H1 (cell line): ENCODE data around the gene COQ5. TPM values are rescaled to one million over a fixed set of nuclear protein-coding genes. Genes with fewer than 3 reads are reported as not detected.
A peak's percentile ranks its signal among the peaks of the same experiment; 100 is the strongest.

Experiments used
- CTCF ChIA-PET: fragments of 300-600 bp; sonication (Branson Sonifier 250); formaldehyde crosslinking; loops from one replicate; lab custom pipeline; 2021; ENCODE audit not compliant: partially characterized antibody; lab: Charles Lee
- POLR2A ChIA-PET: fragments of 300-600 bp; sonication (Branson Sonifier 250); formaldehyde crosslinking; loops from one replicate; lab custom pipeline; 2021; ENCODE audit warnings: inconsistent platforms; ENCODE audit not compliant: partially characterized antibody; lab: Charles Lee
- DNase-seq, 2 experiments: peaks; one replicate each; pipeline versions ENCODE4 v3.0.0 to v3.0.0-alpha.2; 2010 to 2022; ENCODE audit warnings: low spot score in 2 of 2, low read depth in 1 of 2, mixed read lengths in 1 of 2
- FAIRE-seq: peaks from 2 replicates; lab custom pipeline; 2011; peaks lifted over from hg19 to GRCh38; lab: Jason Lieb, UNC
- H2AFZ ChIP-seq: 2 replicates; pipeline ENCODE4 v1.8.1; 2012; ENCODE audit warnings: low read length, inconsistent platforms
- H2AK5ac ChIP-seq: 2 replicates; pipeline ENCODE4 v1.6.1; 2013; ENCODE audit warnings: low read depth, low read length
- H2BK120ac ChIP-seq: replicated peaks from 2 replicates; pipeline ENCODE3; 2013; ENCODE audit warnings: low read depth, low read length, inconsistent platforms
- H2BK12ac ChIP-seq: 2 replicates; pipeline ENCODE4 v1.6.1; 2013; ENCODE audit warnings: low read depth, low read length
- H2BK15ac ChIP-seq: 2 replicates; pipeline ENCODE4 v1.6.1; 2013; ENCODE audit warnings: low read length
- H2BK20ac ChIP-seq: 2 replicates; pipeline ENCODE4 v1.6.1; 2013; ENCODE audit warnings: low read length
- H2BK5ac ChIP-seq: 2 replicates; pipeline ENCODE4 v1.6.1; 2013; ENCODE audit warnings: low read depth, low read length
- H3K14ac ChIP-seq: 2 replicates; pipeline ENCODE4 v1.6.1; 2013; ENCODE audit warnings: inconsistent platforms; ENCODE audit not compliant: insufficient read length
- H3K18ac ChIP-seq: 2 replicates; pipeline ENCODE4 v1.6.1; 2013; ENCODE audit warnings: low read length; ENCODE audit errors: extremely low read depth
- H3K23ac ChIP-seq: 2 replicates; pipeline ENCODE4 v1.6.1; 2013; ENCODE audit warnings: inconsistent platforms; ENCODE audit not compliant: insufficient read length
- H3K23me2 ChIP-seq: 2 replicates; pipeline ENCODE4 v1.6.1; 2013; ENCODE audit warnings: low read depth, low read length
- H3K27ac ChIP-seq: 2 replicates; pipeline ENCODE4 v1.6.1; 2011; ENCODE audit warnings: low read depth, low read length, inconsistent platforms
- H3K27me3 ChIP-seq, 4 experiments: replicated peaks in 1 of 4; 1 replicate in 1 of 4; 2 replicates in 3 of 4; pipeline versions ENCODE4 v1.6.1 to v1.8.1; 2011 to 2013; ENCODE audit warnings: low read length in 3 of 4, mild to moderate bottlenecking in 3 of 4, inconsistent platforms in 2 of 4, mixed read lengths in 2 of 4, moderate library complexity in 1 of 4; ENCODE audit not compliant: control insufficient read depth in 3 of 4, insufficient read depth in 3 of 4; ENCODE audit errors: extremely low read depth in 1 of 4
- H3K36me3 ChIP-seq, 4 experiments: 2 replicates each; pipeline versions ENCODE4 v1.6.1 to v1.8.1; 2011 to 2013; ENCODE audit warnings: mild to moderate bottlenecking in 4 of 4, low read length in 3 of 4, moderate library complexity in 2 of 4, control low read depth in 1 of 4, inconsistent platforms in 1 of 4; ENCODE audit not compliant: insufficient read depth in 4 of 4, control insufficient read depth in 2 of 4
- H3K4ac ChIP-seq: replicated peaks from 2 replicates; pipeline ENCODE3; 2013; ENCODE audit warnings: low read length, low read depth, mixed read lengths, inconsistent platforms; ENCODE audit not compliant: insufficient read length
- H3K4me1 ChIP-seq, 4 experiments: replicated peaks in 1 of 4; 1 replicate in 1 of 4; 2 replicates in 3 of 4; pipeline versions ENCODE4 v1.6.1 to v1.8.1; 2011 to 2013; ENCODE audit warnings: low read length in 3 of 4, inconsistent platforms in 2 of 4, mixed read lengths in 1 of 4; ENCODE audit not compliant: insufficient read depth in 4 of 4, control insufficient read depth in 3 of 4
- H3K4me2 ChIP-seq, 2 experiments: 2 replicates each; pipeline versions ENCODE4 v1.6.1 to v1.8.1; 2011 to 2013; ENCODE audit warnings: low read depth in 2 of 2, low read length in 2 of 2, control low read depth in 1 of 2, inconsistent platforms in 1 of 2, mild to moderate bottlenecking in 1 of 2; ENCODE audit not compliant: insufficient read depth in 1 of 2
- H3K4me3 ChIP-seq, 4 experiments: fragments of 200-600, 300-600 bp in 1 of 4; sonication (generic), shearing (Covaris generic), sonication (Bioruptor Twin) in 1 of 4; 2 replicates each; pipeline versions ENCODE4 v1.5.1 to v1.8.1; 2011 to 2016; ENCODE audit warnings: low read length in 4 of 4, low read depth in 3 of 4, control low read depth in 2 of 4, inconsistent platforms in 2 of 4, mild to moderate bottlenecking in 2 of 4, mixed read lengths in 1 of 4, moderate library complexity in 1 of 4; ENCODE audit not compliant: insufficient read depth in 2 of 4; ENCODE audit errors: extremely low read depth in 1 of 4
- H3K56ac ChIP-seq: replicated peaks from 2 replicates; pipeline ENCODE3; 2013; ENCODE audit warnings: low read depth, mild to moderate bottlenecking, mixed read lengths, low read length, inconsistent platforms; ENCODE audit not compliant: insufficient read length
- H3K79me1 ChIP-seq: 2 replicates; pipeline ENCODE4 v1.6.1; 2013; ENCODE audit warnings: low read depth, low read length, control low read depth
- H3K79me2 ChIP-seq, 2 experiments: 2 replicates each; pipeline versions ENCODE4 v1.6.1 to v1.8.1; 2012 to 2013; ENCODE audit warnings: low read length in 2 of 2, mild to moderate bottlenecking in 2 of 2, inconsistent platforms in 1 of 2; ENCODE audit not compliant: insufficient read depth in 2 of 2, control insufficient read depth in 1 of 2
- H3K9ac ChIP-seq, 4 experiments: replicated peaks in 1 of 4; 1 replicate in 1 of 4; 2 replicates in 3 of 4; pipeline versions ENCODE4 v1.6.1 to v1.8.1; 2011 to 2013; ENCODE audit warnings: low read depth in 3 of 4, low read length in 3 of 4, control low read depth in 2 of 4, mild to moderate bottlenecking in 2 of 4, moderate library complexity in 2 of 4, inconsistent platforms in 1 of 4; ENCODE audit errors: extremely low read depth in 1 of 4
- H3K9me3 ChIP-seq, 2 experiments: 2 replicates each; pipeline versions ENCODE4 v1.6.1 to v1.8.1; 2012 to 2013; ENCODE audit warnings: mild to moderate bottlenecking in 2 of 2, moderate library complexity in 2 of 2, control low read depth in 1 of 2, inconsistent platforms in 1 of 2, low read depth in 1 of 2, low read length in 1 of 2, mixed read lengths in 1 of 2; ENCODE audit not compliant: insufficient read depth in 2 of 2
- H4K20me1 ChIP-seq, 2 experiments: replicated peaks in 1 of 2; 2 replicates each; pipeline versions ENCODE3 to v1.8.1; 2011 to 2013; ENCODE audit warnings: inconsistent platforms in 2 of 2, low read length in 2 of 2, mild to moderate bottlenecking in 1 of 2; ENCODE audit not compliant: insufficient read depth in 2 of 2, control insufficient read depth in 1 of 2
- H4K5ac ChIP-seq: 2 replicates; pipeline ENCODE4 v1.6.1; 2013; ENCODE audit warnings: low read length, low read depth, mixed read lengths, inconsistent platforms; ENCODE audit not compliant: insufficient read length
- H4K8ac ChIP-seq: 2 replicates; pipeline ENCODE4 v1.8.0; 2013; ENCODE audit warnings: mild to moderate bottlenecking, moderate library complexity, low read length, inconsistent platforms; ENCODE audit not compliant: insufficient read depth; ENCODE audit errors: extremely low read depth
- H4K91ac ChIP-seq: replicated peaks from 2 replicates; pipeline ENCODE3; 2013; ENCODE audit warnings: low read length, mixed read lengths, inconsistent platforms; ENCODE audit not compliant: insufficient read length
- CEBPB ChIP-seq: IDR thresholded peaks from 2 replicates; pipeline ENCODE4 v1.6.1; 2012; ENCODE audit warnings: low read depth, low read length
- CREB1 ChIP-seq: IDR thresholded peaks from 2 replicates; pipeline ENCODE4 v1.6.1; 2012; ENCODE audit warnings: inconsistent platforms
- KDM5A ChIP-seq: fragments of 200-600 bp; IDR thresholded peaks from 2 replicates; pipeline ENCODE4 v1.7.1; 2012; ENCODE audit warnings: mild to moderate bottlenecking, low read length, inconsistent platforms, mixed read lengths
- SP2 ChIP-seq: IDR thresholded peaks from 2 replicates; pipeline ENCODE4 v1.6.1; 2012; ENCODE audit warnings: mild to moderate bottlenecking, low read length, inconsistent platforms
- TAF7 ChIP-seq: optimal IDR thresholded peaks from 2 replicates; pipeline ENCODE3; 2011; ENCODE audit warnings: low read depth, mild to moderate bottlenecking, inconsistent platforms, low read length, moderate library complexity, borderline replicate concordance
- WGBS, 2 experiments: shearing (Covaris generic) in 1 of 2; methylation state at CpG; one replicate each; pipeline versions ENCODE4 v1.1.6 to v1.1.7; 2013 to 2015; ENCODE audit warnings: low lambda C conversion rate in 2 of 2, mixed read lengths in 2 of 2, inconsistent platforms in 1 of 2, low coverage in 1 of 2, missing lambda C conversion rate in 1 of 2; ENCODE audit not compliant: insufficient replicate concordance in 2 of 2, insufficient coverage in 1 of 2, insufficient read length in 1 of 2; ENCODE audit errors: extremely low coverage in 1 of 2, missing lambda C conversion rate in 1 of 2; 5-methylcytosine and 5-hydroxymethylcytosine counted together
- polyA plus RNA-seq, 7 experiments: library from polyadenylated mRNA; depleted of rRNA in 3 of 7; stranded (reverse) in 5 of 7; unstranded in 2 of 7; fragments of >200 nt in 5 of 7; fragments of 200-250 nt in 2 of 7; gene quantifications; 1 replicate in 5 of 7; 2 replicates in 1 of 7; 4 replicates in 1 of 7; pipeline versions ENCODE4 v1.2.1 to v1.2.3, GENCODE V29; 2011 to 2013; ENCODE audit warnings: missing spikeins in 2 of 7, mixed read lengths in 2 of 7
- total RNA-seq: library from RNA; stranded (reverse); fragmentation: NEBNext Ultra II Directional; extraction: Animal tissue kit (Norgen Biotek cat#: 25700); gene quantifications from 2 replicates; pipeline ENCODE4 v1.2.1, GENCODE V29; 2021

The COQ5 gene
- total and polyA plus RNA-seq, 2 of the 8 experiments (the other 6 are each of a cell fraction or from before 2014, with no cell fraction given): 35.1 to 35.8 TPM

- H2AK5ac ChIP-seq: no peak overlapping the region
- no peaks in the 10 kb centered on the region for H3K9me3 ChIP-seq
- WGBS, 2 experiments: 81% methylated on average over 9 of the region's 9 CpGs; no CpG with 5 or more reads in 1 of the 2 experiments
- H2AFZ ChIP-seq: no peak overlapping the region
- H3K18ac ChIP-seq: no peak overlapping the region
- ChIA-PET POLR2A (interaction anchor here (0.6 to 10.1 kb wide), 14 partner anchors 9 to 247 kb away, joined by 3 to 119 read pairs (median 8); partner anchors contain the start of genes COQ5, GATC, POP5 and RNF10), CTCF (interaction anchor here (0.9 to 2.1 kb wide), 5 partner anchors 27 to 41 kb away, joined by 3 to 7 read pairs (median 5); no protein-coding TSS in a partner anchor)
- no peak overlapping the region for H3K27ac ChIP-seq
- H2BK5ac ChIP-seq: no peak overlapping the region
- no peak overlapping the region for H3K23ac ChIP-seq
- no peak overlapping the region for H2BK15ac ChIP-seq
- peak overlapping the region in 1 of 4 experiments; percentile 22; a peak in 1 of 7 replicates for H3K9ac ChIP-seq
- H3K4me3 ChIP-seq: peak overlapping the region; percentile 95 to 96 (median 95); a peak in 7 of 8 replicates
- peaks cover 16 to 20% of the 10 kb centered on the region in 2 experiments for H3K79me2 ChIP-seq
- peaks cover 10% of the 10 kb centered on the region for H3K23me2 ChIP-seq
- no peak overlapping the region for H3K56ac ChIP-seq
- peaks cover 0 to 6% (median 1%) of the 10 kb centered on the region in 4 experiments; a peak in 3 of 7 replicates for H3K4me1 ChIP-seq
- H3K4ac ChIP-seq: no peak overlapping the region
- peaks cover 12 to 13% of the 10 kb centered on the region in 2 experiments for H4K20me1 ChIP-seq
- DNase-seq (no peak), FAIRE-seq (no peak)
- H4K5ac ChIP-seq: no peak overlapping the region
- no peak overlapping the region for H2BK20ac ChIP-seq
- TF ChIP-seq CEBPB (no peak), KDM5A (no peak), TAF7 (no peak), CREB1 (no peak), SP2 (no peak)
- H3K36me3 ChIP-seq: peaks cover 2 to 20% (median 9%) of the 10 kb centered on the region in 4 experiments; a peak in 7 of 8 replicates
- H3K79me1 ChIP-seq: 0 out of 2 replicates have a peak, but pooled peaks cover 3% of the 10 kb centered on the region
- no peaks in the 10 kb centered on the region for H3K27me3 ChIP-seq
- no peak overlapping the region for H2BK120ac ChIP-seq
- no peak overlapping the region for H3K14ac ChIP-seq
- H3K4me2 ChIP-seq: peak overlapping the region; percentile 85 to 86
- H4K8ac ChIP-seq: no peak overlapping the region
- H4K91ac ChIP-seq: no peak overlapping the region
- H2BK12ac ChIP-seq: no peak overlapping the region
These were observed 31.3 kb downstream of the COQ5 start for GRCh38 chr12:120497524-120498150.
